Measurements from ENCODE around the gene INO80B. TPM values are rescaled to one million over a fixed set of nuclear protein-coding genes. Genes with fewer than 3 reads are reported as not detected.

The INO80B gene
- polyA plus RNA-seq, 1 of the 3 experiments (the other 2 are of a cell fraction), result 41.7 TPM

DNA sequence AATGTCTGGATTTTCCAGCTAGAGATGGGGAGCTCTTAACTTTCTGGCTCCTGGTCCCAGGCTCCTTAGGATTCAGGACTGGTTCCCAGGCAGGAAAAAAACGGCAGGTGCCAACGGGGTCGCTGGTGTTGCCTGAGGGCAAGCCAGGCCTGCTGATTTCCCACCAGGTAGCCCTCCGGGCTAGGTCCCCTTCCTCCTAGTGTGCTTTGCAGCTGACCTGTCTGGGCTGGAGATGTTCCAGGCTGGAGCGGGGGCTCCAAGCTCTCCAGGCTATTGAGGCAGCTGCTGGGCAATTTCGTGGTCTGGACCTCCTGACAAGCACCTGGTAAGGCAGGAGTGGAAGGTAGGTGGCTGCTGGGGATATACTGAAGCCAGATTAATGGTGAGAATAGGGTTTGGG, 19.6 kb downstream of the INO80B start:
- TF ChIP-seq RCOR1 (IDR thresholded peaks at IDR 0.05; ENCODE audit: low read length) (no peak), CHD2 (IDR thresholded peaks at IDR 0.05; ENCODE audit: low read length, partially characterized antibody) (no peak), POLR2AphosphoS5 (IDR thresholded peaks at IDR 0.05; ENCODE audit: low read depth, low read length) (no peak), EZH2phosphoT487 (IDR thresholded peaks at IDR 0.05; ENCODE audit: borderline replicate concordance, low read depth) (no peak), TAF1 (IDR thresholded peaks at IDR 0.05; ENCODE audit: borderline replicate concordance, low read depth, low read length) (no peak), FOXJ3 (CRISPR knock-in tag; IDR thresholded peaks at IDR 0.05) (no peak)
- TF ChIP-seq, protein P1, sequence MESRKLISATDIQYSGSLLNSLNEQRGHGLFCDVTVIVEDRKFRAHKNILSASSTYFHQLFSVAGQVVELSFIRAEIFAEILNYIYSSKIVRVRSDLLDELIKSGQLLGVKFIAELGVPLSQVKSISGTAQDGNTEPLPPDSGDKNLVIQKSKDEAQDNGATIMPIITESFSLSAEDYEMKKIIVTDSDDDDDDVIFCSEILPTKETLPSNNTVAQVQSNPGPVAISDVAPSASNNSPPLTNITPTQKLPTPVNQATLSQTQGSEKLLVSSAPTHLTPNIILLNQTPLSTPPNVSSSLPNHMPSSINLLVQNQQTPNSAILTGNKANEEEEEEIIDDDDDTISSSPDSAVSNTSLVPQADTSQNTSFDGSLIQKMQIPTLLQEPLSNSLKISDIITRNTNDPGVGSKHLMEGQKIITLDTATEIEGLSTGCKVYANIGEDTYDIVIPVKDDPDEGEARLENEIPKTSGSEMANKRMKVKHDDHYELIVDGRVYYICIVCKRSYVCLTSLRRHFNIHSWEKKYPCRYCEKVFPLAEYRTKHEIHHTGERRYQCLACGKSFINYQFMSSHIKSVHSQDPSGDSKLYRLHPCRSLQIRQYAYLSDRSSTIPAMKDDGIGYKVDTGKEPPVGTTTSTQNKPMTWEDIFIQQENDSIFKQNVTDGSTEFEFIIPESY (IDR thresholded peaks at IDR 0.05; ENCODE audit: borderline replicate concordance, low read depth), result no peak
- TF ChIP-seq, protein P2, sequence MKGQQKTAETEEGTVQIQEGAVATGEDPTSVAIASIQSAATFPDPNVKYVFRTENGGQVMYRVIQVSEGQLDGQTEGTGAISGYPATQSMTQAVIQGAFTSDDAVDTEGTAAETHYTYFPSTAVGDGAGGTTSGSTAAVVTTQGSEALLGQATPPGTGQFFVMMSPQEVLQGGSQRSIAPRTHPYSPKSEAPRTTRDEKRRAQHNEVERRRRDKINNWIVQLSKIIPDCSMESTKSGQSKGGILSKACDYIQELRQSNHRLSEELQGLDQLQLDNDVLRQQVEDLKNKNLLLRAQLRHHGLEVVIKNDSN (IDR thresholded peaks at IDR 0.05; ENCODE audit: borderline replicate concordance, low read depth), result no peak
- POLR2A ChIA-PET, result interaction anchor here (0.6 to 6.9 kb wide), 3 partner anchors 14 to 113 kb away, joined by 4 to 60 read pairs (median 6); partner anchors contain the start of genes PCGF1 and WBP1
- DNase-seq, result no peak
- WGBS (ENCODE audit: low lambda C conversion rate), result 97% methylated on average over 5 of the region's 6 CpGs
- H3K79me2 ChIP-seq (ENCODE audit: insufficient read depth), result peaks cover 26% of the 10 kb centered on the region
- H3K4me1 ChIP-seq (ENCODE audit: control insufficient read depth in 1 of 2, insufficient read depth in 2 of 2, low read depth in 1 of 2, low read length in 1 of 2), result peaks cover 6 to 7% of the 10 kb centered on the region in 2 experiments; a peak in 2 of 4 replicates
- peaks cover 22 to 32% of the 10 kb centered on the region in 2 experiments for H3K36me3 ChIP-seq (replicated peaks in 1 of 2; ENCODE audit: control insufficient read depth in 1 of 2, insufficient read depth in 2 of 2, low read length in 1 of 2)
- no peaks in the 10 kb centered on the region for H3K9me2 ChIP-seq
- H4K20me1 ChIP-seq (ENCODE audit: insufficient read depth), result no peaks in the 10 kb centered on the region
- H3F3A ChIP-seq (replicated peaks; ENCODE audit: insufficient read depth), result peaks cover 33% of the 10 kb centered on the region
- no peak overlapping the region for H2AFZ ChIP-seq (ENCODE audit: low read depth)
- H3K27ac ChIP-seq (ENCODE audit: low read depth in 2 of 2, low read length in 1 of 2), result no peak overlapping the region
- H3K4me2 ChIP-seq, result no peak overlapping the region
- CTCF ChIA-PET, result interaction anchor here (0.8 to 3.9 kb wide), 6 partner anchors 9 to 139 kb away, joined by 3 to 28 read pairs (median 4); partner anchors contain the start of gene TLX2
- no peak overlapping the region for H3K4me3 ChIP-seq (ENCODE audit: low read depth in 2 of 2, low read length in 1 of 2)
- no peaks in the 10 kb centered on the region for H3K9me3 ChIP-seq
- H3K9ac ChIP-seq, result no peak overlapping the region
- H3K27me3 ChIP-seq (ENCODE audit: insufficient read depth), result no peaks in the 10 kb centered on the region

DNA sequence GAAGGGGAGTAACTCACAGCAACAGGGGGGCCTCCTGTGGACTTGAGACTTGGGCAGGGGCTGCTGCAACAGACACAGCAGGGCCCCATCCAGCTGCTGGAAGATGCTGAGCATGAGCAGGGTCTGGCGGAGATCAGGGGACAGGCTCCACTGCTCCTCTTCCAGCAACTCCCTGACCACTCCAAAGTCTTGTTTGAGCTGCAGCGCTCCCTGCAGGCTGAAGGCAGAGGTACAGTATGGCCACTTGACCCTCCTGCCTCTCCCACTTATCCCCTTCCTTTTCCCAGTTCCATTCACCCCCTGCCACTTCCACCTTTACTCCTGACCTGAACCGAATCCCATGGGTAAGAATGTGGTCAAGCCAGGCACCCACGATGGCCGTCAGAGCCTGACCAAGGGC, 20.0 kb downstream of the INO80B start:
- CTCF ChIA-PET, result interaction anchor here (0.7 to 3.9 kb wide), 8 partner anchors 9 to 216 kb away, joined by 3 to 28 read pairs (median 4); partner anchors contain the start of gene TLX2
- peak; percentile 37 for DNase-seq
- Histone ChIP-seq H4K20me1 (ENCODE audit: insufficient read depth) (no peaks in the 10 kb centered on the region), H3K4me3 (ENCODE audit: low read depth in 2 of 2, low read length in 1 of 2) (no peak overlapping the region), H3K27ac (ENCODE audit: low read depth in 2 of 2, low read length in 1 of 2) (no peak overlapping the region), H3K36me3 (replicated peaks in 1 of 2; ENCODE audit: control insufficient read depth in 1 of 2, insufficient read depth in 2 of 2, low read length in 1 of 2) (peaks cover 24 to 37% of the 10 kb centered on the region in 2 experiments), H3K9me3 (no peaks in the 10 kb centered on the region), H3K4me1 (ENCODE audit: control insufficient read depth in 1 of 2, insufficient read depth in 2 of 2, low read depth in 1 of 2, low read length in 1 of 2) (peaks cover 6 to 7% of the 10 kb centered on the region in 2 experiments; a peak in 2 of 4 replicates), H2AFZ (ENCODE audit: low read depth) (no peak overlapping the region), H3K79me2 (ENCODE audit: insufficient read depth) (peaks cover 30% of the 10 kb centered on the region), H3K4me2 (no peak overlapping the region), H3K27me3 (ENCODE audit: insufficient read depth) (no peaks in the 10 kb centered on the region), H3F3A (replicated peaks; ENCODE audit: insufficient read depth) (peaks cover 35% of the 10 kb centered on the region), H3K9ac (no peak overlapping the region), H3K9me2 (no peaks in the 10 kb centered on the region)
- POLR2A ChIA-PET, result interaction anchor here (6.9 kb wide), 1 partner anchor 15 kb away, joined by 60 read pairs; the partner anchor contains the start of gene WBP1
- TF ChIP-seq SMC3 (IDR thresholded peaks at IDR 0.05; ENCODE audit: low read depth, low read length) (no peak), POLR2AphosphoS5 (IDR thresholded peaks at IDR 0.05; ENCODE audit: low read depth, low read length) (no peak), RAD21 (IDR thresholded peaks at IDR 0.05; ENCODE audit: low read length) (peak; percentile 15; the same call in 1 of the 2 replicates), GATA2 (CRISPR knock-in tag; IDR thresholded peaks at IDR 0.05) (no peak), FOXM1 (IDR thresholded peaks at IDR 0.05; ENCODE audit: low read depth) (no peak), RXRA (IDR thresholded peaks at IDR 0.05; ENCODE audit: borderline replicate concordance, low read depth) (no peak), TCF12 (IDR thresholded peaks at IDR 0.05) (no peak), EP300 (IDR thresholded peaks at IDR 0.05; ENCODE audit: borderline replicate concordance in 1 of 2, low read depth in 1 of 2, low read length in 1 of 2) (no peak)
- TF ChIP-seq, protein P3, sequence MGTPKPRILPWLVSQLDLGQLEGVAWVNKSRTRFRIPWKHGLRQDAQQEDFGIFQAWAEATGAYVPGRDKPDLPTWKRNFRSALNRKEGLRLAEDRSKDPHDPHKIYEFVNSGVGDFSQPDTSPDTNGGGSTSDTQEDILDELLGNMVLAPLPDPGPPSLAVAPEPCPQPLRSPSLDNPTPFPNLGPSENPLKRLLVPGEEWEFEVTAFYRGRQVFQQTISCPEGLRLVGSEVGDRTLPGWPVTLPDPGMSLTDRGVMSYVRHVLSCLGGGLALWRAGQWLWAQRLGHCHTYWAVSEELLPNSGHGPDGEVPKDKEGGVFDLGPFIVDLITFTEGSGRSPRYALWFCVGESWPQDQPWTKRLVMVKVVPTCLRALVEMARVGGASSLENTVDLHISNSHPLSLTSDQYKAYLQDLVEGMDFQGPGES (IDR thresholded peaks at IDR 0.05; ENCODE audit: low read depth, low read length), result no peak
- TF ChIP-seq, protein P4, sequence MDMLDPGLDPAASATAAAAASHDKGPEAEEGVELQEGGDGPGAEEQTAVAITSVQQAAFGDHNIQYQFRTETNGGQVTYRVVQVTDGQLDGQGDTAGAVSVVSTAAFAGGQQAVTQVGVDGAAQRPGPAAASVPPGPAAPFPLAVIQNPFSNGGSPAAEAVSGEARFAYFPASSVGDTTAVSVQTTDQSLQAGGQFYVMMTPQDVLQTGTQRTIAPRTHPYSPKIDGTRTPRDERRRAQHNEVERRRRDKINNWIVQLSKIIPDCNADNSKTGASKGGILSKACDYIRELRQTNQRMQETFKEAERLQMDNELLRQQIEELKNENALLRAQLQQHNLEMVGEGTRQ (IDR thresholded peaks at IDR 0.05; ENCODE audit: borderline replicate concordance, low read depth, low read length), result no peak
- TF ChIP-seq, protein P5, sequence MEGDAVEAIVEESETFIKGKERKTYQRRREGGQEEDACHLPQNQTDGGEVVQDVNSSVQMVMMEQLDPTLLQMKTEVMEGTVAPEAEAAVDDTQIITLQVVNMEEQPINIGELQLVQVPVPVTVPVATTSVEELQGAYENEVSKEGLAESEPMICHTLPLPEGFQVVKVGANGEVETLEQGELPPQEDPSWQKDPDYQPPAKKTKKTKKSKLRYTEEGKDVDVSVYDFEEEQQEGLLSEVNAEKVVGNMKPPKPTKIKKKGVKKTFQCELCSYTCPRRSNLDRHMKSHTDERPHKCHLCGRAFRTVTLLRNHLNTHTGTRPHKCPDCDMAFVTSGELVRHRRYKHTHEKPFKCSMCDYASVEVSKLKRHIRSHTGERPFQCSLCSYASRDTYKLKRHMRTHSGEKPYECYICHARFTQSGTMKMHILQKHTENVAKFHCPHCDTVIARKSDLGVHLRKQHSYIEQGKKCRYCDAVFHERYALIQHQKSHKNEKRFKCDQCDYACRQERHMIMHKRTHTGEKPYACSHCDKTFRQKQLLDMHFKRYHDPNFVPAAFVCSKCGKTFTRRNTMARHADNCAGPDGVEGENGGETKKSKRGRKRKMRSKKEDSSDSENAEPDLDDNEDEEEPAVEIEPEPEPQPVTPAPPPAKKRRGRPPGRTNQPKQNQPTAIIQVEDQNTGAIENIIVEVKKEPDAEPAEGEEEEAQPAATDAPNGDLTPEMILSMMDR (IDR thresholded peaks at IDR 0.05), result peak; percentile 45
- WGBS (ENCODE audit: low lambda C conversion rate), result 95% methylated on average over 5 of the region's 5 CpGs
